Loucy (cell line): ENCODE measurements around the gene CYP3A4.
"Not testable (repeated sequence)": the region's sequence is repeated elsewhere in the genome, so short reads cannot be mapped to it uniquely, and the experiment has no call there.

Experiments used
- EZH2phosphoT487 ChIP-seq: fragments of 200-600 bp; IDR thresholded peaks from 2 replicates; pipeline ENCODE4 v1.6.1; 2018; ENCODE audit warnings: antibody characterized with exemption, mild to moderate bottlenecking, moderate library complexity, borderline replicate concordance
- TF ChIP-seq, protein P1 (sequence below): fragments of 200-600 bp; sonication (generic); conservative IDR thresholded peaks from 2 replicates; pipeline ENCODE4 v1.5.1; 2014; ENCODE audit warnings: mild to moderate bottlenecking, antibody characterized with exemption, low read length

GRCh38 chr7:99745395-99745794 is 38.6 kb downstream of the CYP3A4 start:
- TF ChIP-seq, protein P1, sequence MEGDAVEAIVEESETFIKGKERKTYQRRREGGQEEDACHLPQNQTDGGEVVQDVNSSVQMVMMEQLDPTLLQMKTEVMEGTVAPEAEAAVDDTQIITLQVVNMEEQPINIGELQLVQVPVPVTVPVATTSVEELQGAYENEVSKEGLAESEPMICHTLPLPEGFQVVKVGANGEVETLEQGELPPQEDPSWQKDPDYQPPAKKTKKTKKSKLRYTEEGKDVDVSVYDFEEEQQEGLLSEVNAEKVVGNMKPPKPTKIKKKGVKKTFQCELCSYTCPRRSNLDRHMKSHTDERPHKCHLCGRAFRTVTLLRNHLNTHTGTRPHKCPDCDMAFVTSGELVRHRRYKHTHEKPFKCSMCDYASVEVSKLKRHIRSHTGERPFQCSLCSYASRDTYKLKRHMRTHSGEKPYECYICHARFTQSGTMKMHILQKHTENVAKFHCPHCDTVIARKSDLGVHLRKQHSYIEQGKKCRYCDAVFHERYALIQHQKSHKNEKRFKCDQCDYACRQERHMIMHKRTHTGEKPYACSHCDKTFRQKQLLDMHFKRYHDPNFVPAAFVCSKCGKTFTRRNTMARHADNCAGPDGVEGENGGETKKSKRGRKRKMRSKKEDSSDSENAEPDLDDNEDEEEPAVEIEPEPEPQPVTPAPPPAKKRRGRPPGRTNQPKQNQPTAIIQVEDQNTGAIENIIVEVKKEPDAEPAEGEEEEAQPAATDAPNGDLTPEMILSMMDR = not testable (repeated sequence)
- not testable (repeated sequence) for TF ChIP-seq EZH2phosphoT487
